Measurements from ENCODE around the gene SPEM3.

Gene SPEM3

DNA sequence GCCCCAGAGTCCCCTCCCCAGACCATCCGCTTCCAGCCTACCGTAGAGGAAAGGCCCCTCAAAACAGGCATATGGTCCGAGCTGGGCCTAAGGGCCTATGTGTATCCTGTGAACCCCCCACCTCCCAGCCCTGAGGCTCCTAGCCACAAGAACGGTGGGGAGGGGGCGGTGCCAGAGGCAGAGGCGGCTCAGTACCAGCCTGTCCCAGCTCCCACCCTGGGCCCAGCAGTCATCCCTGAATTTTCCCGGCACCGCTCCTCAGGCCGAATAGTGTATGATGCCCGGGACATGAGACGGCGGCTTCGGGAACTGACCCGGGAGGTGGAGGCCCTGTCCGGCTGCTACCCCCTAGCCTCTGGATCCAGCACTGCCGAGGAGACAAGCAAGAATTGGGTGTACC lies 7.5 kb upstream of the SPEM3 start:
- no peak overlapping the region for H3K4me3 ChIP-seq (ENCODE audit: low read depth, low read length)
- TF ChIP-seq, protein P1, sequence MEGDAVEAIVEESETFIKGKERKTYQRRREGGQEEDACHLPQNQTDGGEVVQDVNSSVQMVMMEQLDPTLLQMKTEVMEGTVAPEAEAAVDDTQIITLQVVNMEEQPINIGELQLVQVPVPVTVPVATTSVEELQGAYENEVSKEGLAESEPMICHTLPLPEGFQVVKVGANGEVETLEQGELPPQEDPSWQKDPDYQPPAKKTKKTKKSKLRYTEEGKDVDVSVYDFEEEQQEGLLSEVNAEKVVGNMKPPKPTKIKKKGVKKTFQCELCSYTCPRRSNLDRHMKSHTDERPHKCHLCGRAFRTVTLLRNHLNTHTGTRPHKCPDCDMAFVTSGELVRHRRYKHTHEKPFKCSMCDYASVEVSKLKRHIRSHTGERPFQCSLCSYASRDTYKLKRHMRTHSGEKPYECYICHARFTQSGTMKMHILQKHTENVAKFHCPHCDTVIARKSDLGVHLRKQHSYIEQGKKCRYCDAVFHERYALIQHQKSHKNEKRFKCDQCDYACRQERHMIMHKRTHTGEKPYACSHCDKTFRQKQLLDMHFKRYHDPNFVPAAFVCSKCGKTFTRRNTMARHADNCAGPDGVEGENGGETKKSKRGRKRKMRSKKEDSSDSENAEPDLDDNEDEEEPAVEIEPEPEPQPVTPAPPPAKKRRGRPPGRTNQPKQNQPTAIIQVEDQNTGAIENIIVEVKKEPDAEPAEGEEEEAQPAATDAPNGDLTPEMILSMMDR (IDR thresholded peaks at IDR 0.05; ENCODE audit: low read depth, low read length, missing control alignments), result no peak
- no peak for DNase-seq (ENCODE audit: low read depth)

DNA sequence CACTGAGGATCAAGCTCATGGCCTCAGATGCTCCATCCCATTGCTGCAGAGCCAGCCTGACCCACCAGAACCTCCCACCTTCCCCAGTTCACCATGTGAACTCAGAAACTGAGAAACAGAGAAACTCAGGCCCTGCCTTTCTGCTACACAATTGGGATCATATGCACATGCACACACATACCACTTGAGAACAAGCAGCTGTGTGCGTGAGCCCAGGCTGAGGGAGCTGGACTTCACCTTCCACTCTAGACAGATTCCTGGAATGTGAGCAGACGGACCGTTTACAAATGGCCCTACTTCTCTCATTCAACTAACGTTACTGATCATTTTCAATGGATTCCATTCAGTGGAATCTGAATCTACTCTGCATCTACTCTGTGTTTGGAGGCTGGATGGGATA lies 5.0 kb upstream of the SPEM3 start:
- DNase-seq (ENCODE audit: low read depth), result no peak
- TF ChIP-seq, protein P1 (IDR thresholded peaks at IDR 0.05; ENCODE audit: low read depth, low read length, missing control alignments), result no peak
- no peak overlapping the region for H3K4me3 ChIP-seq (ENCODE audit: low read depth, low read length)

DNA sequence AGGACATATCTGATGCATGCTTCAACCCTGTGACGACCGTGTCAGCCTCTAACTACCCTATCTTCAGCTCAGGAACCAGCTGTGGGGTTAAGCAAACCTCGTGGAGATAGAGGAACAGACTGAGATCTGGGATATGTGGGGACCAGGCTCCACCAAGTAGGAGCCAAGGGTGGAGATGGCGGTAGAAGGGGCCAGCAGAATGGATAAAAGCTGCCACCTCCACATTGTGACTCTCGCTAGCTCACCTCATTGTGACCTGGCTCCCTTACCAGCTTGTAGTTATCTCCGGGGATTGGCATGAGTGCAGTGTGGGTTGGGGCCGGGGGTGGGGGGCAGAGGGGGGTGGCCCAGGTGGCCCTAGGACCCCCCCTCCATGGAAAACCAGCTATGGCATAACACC lies 3.3 kb upstream of the SPEM3 start, which contains the start of gene SPEM2:
TSS of gene SPEM2 (plus strand) at position 301 of the 400 bp plus-strand sequence. CDS start at position 374, 73 bp downstream.
- TF ChIP-seq, protein P1 (IDR thresholded peaks at IDR 0.05; ENCODE audit: low read depth, low read length, missing control alignments), result no peak
- DNase-seq (ENCODE audit: low read depth), result no peak
- no peak within 1 kb of the TSS for H3K4me3 ChIP-seq (ENCODE audit: low read depth, low read length)

DNA sequence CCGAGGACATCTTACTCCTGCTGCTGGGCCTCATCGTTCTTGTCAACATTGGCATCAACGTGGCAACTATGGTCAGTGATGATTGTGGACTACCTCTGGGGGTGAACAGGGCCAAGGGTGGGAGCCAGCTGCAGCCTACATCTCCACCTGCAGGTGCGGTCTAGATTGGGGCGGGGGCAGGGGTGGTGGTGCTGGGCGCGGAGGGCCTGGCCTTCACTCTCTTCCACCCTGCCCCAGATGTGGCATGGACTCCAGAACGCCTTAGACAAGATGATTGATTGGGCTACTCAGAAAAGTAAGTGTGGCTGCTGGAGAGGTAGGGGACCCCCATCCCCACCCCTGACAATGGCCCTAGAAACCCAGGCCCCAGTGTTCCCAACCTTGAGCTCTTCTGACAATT lies 2.9 kb upstream of the SPEM3 start:
- TF ChIP-seq, protein P1 (IDR thresholded peaks at IDR 0.05; ENCODE audit: low read depth, low read length, missing control alignments), result no peak
- no peak for DNase-seq (ENCODE audit: low read depth)
- H3K4me3 ChIP-seq (ENCODE audit: low read depth, low read length), result no peak overlapping the region

DNA sequence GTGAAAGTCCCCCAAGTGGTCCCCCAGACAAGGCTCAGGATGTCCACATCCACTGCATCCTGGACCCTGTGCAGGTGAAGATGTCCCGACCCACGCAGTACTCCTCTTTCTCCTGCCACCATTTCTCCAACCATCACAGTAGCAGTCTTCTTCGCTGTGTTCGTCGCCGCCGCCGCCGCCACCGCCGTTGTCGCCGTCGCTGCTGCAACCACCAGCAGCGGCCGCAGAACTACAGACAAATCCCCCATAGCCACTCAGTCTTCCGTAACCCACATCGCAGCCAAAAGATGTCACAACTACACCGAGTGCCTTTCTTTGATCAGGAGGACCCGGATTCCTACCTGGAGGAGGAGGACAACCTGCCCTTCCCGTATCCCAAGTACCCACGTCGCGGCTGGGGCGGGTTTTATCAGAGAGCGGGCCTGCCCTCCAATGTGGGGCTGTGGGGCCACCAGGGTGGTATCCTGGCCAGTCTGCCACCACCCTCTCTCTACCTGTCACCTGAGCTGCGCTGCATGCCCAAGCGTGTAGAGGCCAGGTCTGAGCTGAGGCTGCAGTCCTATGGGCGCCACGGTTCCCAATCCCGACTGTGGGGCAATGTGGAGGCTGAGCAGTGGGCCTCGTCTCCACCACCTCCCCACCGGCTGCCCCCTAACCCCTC lies 2.3 kb upstream of the SPEM3 start:
- TF ChIP-seq, protein P1 (IDR thresholded peaks at IDR 0.05; ENCODE audit: low read depth, low read length, missing control alignments), result no peak
- H3K4me3 ChIP-seq (ENCODE audit: low read depth, low read length), result no peak overlapping the region

DNA sequence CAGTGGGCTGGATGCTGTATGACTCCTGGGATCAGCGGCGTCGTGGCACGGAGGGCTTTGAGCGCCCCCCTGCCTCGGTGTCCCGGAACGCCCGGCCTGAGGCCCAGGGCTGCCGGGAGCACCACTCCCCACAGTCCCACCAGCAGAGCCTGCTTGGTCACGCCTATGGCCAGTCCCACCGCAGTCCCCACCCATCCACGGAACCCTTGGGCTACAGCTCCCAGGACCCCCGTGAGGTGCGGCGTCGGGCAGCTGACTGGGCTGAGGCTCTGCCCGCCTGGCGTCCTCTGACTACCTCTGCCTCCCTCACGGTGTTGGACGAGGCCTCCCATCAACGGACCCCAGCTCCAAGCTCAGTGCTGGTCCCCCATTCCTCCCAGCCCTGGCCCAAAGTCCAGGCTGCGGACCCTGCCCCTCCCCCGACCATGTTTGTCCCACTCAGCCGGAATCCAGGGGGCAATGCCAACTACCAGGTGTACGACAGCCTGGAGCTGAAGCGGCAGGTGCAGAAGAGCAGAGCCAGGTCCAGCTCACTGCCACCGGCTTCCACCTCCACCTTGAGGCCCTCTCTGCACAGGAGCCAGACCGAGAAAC lies 1.7 kb upstream of the SPEM3 start:
- no peak for DNase-seq (ENCODE audit: low read depth)
- no peak overlapping the region for H3K4me3 ChIP-seq (ENCODE audit: low read depth, low read length)
- TF ChIP-seq, protein P1 (IDR thresholded peaks at IDR 0.05; ENCODE audit: low read depth, low read length, missing control alignments), result no peak

More for the DNA sequence above, 2.3 kb upstream of the SPEM3 start:
- no peak for DNase-seq (ENCODE audit: low read depth)

DNA sequence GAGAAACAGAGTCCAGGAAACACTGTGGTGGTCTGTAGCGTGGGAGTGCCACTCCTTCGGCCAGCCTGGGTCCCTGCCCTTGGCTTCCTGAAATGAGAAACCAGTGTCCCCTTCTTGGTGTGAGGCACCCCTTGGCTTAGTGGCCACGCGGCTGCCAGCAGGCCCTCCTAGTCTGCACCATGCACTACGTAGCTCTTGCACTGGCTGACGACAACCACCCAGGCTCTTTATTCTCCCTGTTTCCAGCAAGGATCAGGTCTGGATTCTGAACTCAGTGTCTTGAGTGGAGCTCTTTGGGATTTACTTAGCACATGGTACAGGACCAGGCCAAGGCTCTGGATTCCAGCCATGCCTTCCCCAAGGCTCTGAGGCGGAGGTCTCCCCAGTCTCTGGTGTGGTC lies 1.1 kb upstream of the SPEM3 start:
- TF ChIP-seq, protein P1 (IDR thresholded peaks at IDR 0.05; ENCODE audit: low read depth, low read length, missing control alignments), result no peak
- DNase-seq (ENCODE audit: low read depth), result no peak

More for the DNA sequence above, 1.1 kb upstream of the SPEM3 start:
- no peak overlapping the region for H3K4me3 ChIP-seq (ENCODE audit: low read depth, low read length)

Measured in GM12864 (cell line).